ENCODE measurements around the gene NOS1AP.

GRCh38 chr1:162171111-162171510 lies 101.6 kb downstream of the NOS1AP start:
- TF ChIP-seq CTCF (IDR thresholded peaks at IDR 0.05) (no peak), POLR2A (IDR thresholded peaks at IDR 0.05) (no peak)

Data from lower leg skin (tissue), 3 donors.